GM18951 (cell line): ENCODE results near the gene CDADC1.

Experiments
- POLR2A ChIP-seq: IDR thresholded peaks from 4 replicates; pipeline ENCODE4 v1.6.1; 2011; ENCODE audit warnings: mild to moderate bottlenecking; ENCODE audit not compliant: insufficient read length, insufficient read depth; ENCODE audit errors: extremely low read depth
- in situ Hi-C: fragments of 300-500 bp; cut with MboI; formaldehyde crosslinking; loops from one replicate; pipeline ENCODE4 v1.12.0; 2022; ENCODE audit warnings: low sequenced_read_pairs, mixed read lengths, inconsistent platforms; ENCODE audit not compliant: unreplicated experiment

Gene CDADC1

DNA sequence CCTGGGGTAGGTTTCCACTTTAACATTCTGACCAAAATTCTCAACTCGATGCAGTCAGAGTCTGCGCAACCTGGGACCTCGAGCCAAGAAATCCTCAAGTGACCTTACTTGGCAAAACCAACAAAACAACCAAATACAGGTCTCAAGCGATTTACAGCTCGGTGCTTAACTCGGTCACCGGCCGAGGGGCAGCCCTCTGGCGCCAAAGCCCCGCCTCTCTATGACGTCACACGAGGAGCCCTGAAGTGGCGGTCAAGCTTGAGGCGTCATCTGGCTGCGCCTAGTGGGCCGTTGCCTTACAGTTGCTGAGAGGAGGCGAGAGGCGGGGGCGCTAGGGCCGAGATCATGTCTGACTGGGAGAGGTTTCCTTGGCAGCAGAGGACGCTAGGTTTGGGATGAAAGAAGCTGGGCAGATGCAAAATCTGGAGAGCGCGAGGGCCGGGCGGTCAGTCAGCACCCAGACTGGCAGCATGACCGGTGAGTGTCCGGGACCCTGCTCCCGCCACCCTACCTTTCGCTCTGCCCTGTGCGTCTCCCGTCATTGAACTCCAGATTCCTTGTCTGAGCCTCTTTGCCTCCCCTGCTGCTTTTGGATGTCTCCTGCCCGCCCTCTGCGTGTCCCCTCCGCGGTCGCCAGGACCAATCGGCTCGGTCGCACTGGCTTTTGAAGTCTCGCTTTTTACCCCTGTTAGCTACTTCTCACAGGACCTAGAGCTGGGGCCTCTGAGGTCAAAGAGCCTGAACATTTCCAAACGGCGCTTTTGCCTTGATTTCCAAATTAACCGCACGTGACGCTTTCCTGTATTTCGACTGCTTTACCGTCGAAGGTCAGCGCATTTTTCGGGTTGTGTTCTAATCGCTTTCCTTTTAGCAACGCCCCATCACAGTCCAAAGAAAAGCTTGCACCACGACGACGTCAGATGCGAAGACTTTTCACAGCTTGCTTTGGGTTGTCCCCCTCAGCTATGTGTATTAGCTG lies at the start of gene CDADC1:
CDADC1 (plus strand) TSS at position 283 of the 979 bp plus-strand sequence; CDS start at position 396, 113 bp downstream.
- TF ChIP-seq POLR2A = peak; percentile 82
- in situ Hi-C loops = no loop called here

DNA sequence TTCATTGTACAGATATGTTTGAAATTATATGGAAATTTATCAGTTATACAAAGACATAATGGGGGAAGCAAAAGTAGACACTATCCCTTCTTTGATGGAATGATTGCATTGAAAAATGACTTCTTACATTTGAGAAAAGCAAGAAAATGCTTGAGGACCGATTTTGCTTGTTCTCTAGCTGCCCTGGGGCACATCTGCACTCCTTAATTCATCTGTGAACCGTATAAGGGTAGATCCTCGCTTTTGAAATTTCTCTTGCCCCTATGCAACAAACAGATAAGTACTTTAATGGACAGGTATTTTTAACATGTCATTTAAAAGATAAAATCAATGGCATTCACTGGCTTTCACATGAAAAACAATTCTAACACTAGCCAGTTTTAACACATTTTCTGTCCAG lies 41.1 kb upstream of the CDADC1 start:
- in situ Hi-C loops = no loop called here
- TF ChIP-seq POLR2A = no peak

DNA sequence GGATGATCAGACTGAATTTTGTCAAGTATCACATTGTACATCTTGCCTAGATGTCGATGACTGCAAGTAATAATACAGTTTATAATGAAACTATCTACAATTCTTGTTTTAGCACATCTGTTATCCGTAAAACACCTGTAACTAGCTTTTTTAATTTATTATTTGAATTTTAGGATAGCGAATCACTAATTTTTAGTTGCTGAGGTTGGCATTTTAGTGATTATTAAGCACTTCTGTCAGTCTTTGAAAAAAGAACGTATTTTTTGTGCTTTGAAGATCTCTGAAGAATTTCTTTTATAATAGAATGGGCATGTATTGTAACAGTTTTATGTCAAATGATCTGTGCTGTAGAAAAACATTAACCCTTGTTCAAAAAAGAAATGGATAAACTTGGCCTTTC lies 39.1 kb upstream of the CDADC1 start:
- in situ Hi-C loops = no loop called here
- no peak for TF ChIP-seq POLR2A

DNA sequence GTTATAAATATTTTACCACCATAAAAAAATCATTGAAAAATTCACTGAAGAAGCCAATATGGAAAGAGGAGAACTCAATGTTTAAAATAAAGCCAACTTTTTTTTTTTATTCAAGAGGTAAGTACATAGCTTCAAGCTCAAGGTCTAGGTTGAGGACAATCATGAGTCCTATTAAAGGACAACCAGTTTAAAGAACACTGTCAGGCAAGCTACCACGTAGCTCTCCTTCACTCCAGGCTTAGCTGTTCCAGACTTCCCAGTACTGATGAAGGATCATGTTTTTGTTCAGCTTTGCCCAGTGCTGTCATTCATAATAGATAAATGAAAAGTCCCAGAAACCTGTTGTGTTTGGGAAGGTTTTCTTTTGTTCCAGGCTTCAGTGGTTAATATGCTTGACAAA lies 37.6 kb upstream of the CDADC1 start:
- no peak for TF ChIP-seq POLR2A
- in situ Hi-C loops = no loop called here

DNA sequence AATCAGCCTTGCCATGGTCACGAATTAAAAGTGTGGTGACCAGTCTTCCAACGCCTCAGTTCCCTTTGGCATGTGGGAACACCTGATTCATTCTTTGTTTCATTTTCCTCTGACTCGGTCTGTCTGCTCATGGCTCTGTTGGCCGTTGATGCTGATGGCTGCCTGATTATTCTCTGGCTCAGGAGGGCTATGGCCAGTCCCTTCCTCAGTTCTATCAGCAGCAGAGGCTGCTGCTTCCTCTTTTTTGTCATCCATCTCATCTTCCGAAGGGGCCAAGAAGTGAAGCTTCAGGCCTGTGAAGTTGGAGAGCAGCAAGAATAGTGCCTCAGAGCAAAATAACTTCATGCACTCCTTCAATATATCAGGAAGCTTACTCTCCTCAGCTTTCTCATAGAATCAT lies 37.1 kb upstream of the CDADC1 start:
- TF ChIP-seq POLR2A = no peak
- in situ Hi-C loops = no loop called here

DNA sequence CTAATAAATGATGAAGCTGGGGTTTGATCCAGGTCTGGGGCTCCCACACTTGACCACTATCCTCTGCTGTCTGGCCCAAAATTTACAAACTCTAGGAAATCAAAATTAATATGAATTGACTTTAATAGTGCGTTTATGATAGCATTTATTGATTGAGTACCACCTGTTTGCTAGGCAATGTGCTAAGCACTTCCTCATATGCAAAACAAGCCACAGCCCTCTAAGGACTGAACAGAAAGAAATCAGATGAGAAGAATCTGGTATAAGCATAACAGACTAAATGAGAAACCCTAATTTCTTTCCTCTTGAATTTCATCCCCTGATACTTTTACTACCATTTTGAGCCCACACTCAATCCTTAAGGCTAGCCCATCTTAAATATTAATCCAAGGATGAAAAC lies 34.2 kb upstream of the CDADC1 start:
- in situ Hi-C loops = no loop called here
- TF ChIP-seq POLR2A = no peak

DNA sequence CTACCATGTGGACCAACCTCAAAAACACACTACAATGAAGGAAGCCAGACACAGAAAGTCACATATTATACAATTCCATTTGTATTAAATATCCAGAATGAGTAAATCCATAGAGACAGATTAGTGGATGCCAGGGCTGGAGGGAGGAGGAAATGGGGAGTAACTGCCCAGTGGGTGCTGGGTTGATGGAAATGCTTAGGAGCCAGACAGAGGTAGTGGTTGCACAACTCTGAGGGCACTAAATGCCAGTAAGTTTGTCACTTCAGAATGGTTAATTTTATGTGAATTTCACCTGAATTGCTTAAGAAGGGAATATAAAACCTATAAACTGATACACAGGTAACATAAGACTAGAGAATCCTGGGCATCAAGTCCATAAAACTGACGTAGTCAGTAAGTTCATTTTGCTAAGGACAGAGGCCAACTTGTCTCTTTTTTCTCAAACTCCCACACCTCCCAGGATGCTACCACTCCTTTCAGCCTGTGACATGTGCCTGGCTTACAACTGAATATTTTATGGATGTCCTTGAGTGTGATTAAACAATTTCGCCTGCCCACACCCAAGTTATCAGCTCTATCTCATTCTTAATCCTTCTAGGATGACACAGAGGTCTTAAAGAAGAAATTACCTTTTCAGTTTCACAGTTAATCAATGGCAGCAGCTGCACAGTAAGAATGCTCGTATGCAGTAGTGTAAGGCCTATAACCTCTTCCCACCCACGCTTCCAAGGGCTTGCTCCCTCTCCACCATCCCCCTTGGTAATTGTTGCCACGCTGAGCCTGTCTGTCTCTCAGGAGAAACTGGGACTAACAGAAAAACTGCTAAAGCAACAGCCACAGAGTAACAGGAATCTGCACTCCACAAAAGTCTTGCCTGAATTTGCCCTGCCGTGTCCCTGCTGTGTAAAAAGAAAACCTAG lies 33.5 kb upstream of the CDADC1 start:
- TF ChIP-seq POLR2A = no peak
- in situ Hi-C loops = no loop called here

DNA sequence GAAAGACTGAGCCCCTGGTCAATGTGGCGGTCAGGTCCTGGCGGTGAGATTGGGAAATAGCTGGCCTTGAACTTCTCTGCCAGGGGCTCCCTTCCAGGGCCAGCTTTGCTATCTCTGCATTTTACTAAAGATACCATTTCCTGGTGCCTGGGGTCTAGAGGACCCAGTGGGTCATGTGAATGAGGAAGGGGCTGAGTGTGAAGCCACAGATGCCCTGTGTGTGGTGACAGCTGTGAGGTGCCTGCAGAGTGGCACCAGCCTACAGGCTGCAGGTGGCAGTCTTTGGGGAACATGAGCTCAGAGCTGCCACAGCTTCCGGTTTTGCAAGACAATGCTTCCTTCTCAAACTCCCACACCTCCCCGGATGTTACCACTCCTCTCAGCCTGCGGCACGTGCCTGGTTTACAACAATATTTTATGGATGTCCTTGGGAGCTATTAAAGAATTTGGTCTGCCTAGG lies 32.8 kb upstream of the CDADC1 start:
- no peak for TF ChIP-seq POLR2A
- in situ Hi-C loops = no loop called here

DNA sequence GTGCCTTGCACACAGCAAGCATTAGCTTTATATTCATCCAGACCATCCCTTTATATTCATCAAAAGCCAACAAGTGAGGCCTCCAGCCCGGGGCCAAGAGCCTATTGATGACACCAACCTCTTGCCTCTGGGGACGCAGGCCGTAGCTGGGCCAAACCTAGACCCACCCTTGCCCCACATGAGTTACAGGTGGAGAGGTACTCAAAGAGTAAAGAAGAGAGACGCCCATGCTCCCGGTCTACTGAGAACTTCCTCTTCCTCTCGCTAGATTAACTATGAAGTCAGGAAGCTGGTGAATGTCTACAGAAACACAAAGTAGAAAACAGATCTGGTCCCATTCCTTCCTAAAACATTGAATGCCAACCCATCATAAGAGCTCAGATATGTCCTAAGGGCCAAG lies 31.4 kb upstream of the CDADC1 start:
- in situ Hi-C loops = no loop called here
- TF ChIP-seq POLR2A = no peak

DNA sequence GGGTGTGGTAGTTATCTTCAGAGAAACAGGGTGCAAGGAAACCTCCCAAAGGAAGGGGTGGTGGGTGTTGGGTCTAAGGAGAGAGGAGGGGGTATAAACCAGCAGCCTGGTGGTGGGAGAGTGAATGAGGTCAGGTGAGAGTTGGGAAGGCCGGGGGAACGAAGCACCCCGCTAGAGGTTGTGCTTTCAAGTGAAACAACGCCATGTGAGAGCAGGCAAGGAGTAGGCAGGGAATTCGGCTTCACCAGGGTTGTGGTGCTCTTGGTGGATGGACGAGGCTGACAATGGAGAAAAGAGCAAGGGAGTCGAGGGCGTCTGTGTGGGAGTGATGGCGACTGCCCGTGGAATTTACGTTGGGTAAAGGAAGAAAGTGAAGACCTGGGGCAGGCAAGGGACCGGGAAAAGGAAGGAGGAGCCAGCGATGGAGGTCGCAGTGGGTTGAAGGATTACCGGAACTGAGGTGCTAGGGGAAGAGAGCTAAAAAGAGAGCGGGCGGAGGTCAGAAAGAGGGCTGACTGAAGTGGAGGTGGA lies 29.7 kb upstream of the CDADC1 start:
- in situ Hi-C loops = no loop called here
- no peak for TF ChIP-seq POLR2A

DNA sequence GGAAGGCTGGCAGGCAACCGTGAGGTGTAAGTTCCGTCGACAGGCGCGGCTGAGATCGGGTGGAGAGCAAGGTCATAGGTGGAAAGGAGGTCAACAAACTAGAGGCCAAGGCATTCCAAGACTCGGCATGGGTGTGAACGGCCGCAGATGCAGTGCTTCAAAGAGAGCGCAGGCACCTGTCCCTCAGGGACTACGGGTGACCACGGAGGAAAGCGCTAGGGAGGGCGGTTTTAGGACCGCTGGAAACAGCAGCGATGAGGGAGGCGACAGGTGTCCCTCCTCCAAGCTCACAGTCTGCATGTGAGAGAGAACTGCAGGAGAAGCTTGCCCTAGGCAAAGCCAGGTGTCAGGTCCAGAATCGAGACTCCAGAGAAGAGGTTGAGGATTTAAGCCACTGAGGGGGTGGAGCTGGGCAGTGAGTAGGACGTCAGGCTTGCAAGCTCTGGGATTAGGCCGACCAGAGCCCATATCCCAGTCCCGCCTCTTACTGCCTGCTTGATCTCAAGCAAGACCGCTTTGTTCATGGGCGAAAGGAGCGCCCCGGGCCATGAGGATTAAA lies 29.2 kb upstream of the CDADC1 start:
- in situ Hi-C loops = no loop called here

DNA sequence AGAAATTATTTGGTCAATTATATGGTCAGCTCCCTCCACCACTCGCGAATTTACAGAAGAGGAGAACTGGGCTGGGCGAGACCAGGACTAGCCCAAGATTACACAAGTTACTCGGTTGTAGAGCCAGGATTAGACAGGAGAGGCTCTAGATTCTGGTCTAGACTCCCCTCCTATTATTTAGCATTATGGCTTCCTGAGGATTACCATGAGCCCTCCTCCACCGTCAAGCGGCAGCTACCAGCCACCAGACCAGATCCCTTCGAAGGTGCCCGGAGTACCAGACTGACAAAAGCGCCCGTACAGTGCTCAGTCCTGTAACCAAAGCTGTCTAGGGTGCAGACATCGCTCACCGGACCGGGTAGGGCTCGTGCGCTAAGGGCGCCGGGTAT lies 28.1 kb upstream of the CDADC1 start:
- TF ChIP-seq POLR2A = no peak
- in situ Hi-C loops = no loop called here

More for the DNA sequence above, 29.2 kb upstream of the CDADC1 start:
- TF ChIP-seq POLR2A = no peak
